DND-41 (cell line): Measurements from ENCODE around the gene XXYLT1.

Experiments used
- CTCF ChIP-seq: IDR thresholded peaks from 2 replicates; pipeline ENCODE4 v1.5.1; 2012; ENCODE audit warnings: borderline replicate concordance, low read length, moderate library complexity, mild to moderate bottlenecking; ENCODE audit not compliant: poor library complexity, severe bottlenecking; ENCODE audit errors: extremely low read depth
- EZH2 ChIP-seq: IDR thresholded peaks from 3 replicates; pipeline ENCODE4 v1.6.1; 2012; ENCODE audit warnings: borderline replicate concordance, low read depth, mild to moderate bottlenecking, moderate library complexity, low read length, inconsistent platforms; ENCODE audit not compliant: severe bottlenecking

- TF ChIP-seq CTCF (no peak), EZH2 (no peak)
These were observed 20.3 kb downstream of the XXYLT1 start for GRCh38 chr3:195250473-195251251.
